NB4 (cell line): ENCODE data around the gene GMDS.

Experiments used
- DNase-seq: peaks from one replicate; pipeline ENCODE4 v3.0.0; 2010; ENCODE audit warnings: low read depth
- H3K4me3 ChIP-seq: one replicate; pipeline ENCODE4 v1.5.1; 2011; ENCODE audit warnings: mild to moderate bottlenecking, low read depth, low read length, moderate library complexity
- MYC ChIP-seq: IDR thresholded peaks from 2 replicates; pipeline ENCODE4 v1.6.1; 2011; ENCODE audit warnings: low read depth, low read length
- POLR2A ChIP-seq: IDR thresholded peaks from 2 replicates; pipeline ENCODE4 v1.6.1; 2011; ENCODE audit warnings: mild to moderate bottlenecking; ENCODE audit not compliant: insufficient read length; ENCODE audit errors: extremely low read depth
- TF ChIP-seq, protein P1 (sequence below): IDR thresholded peaks from one replicate; pipeline ENCODE4 v1.5.1; 2012; ENCODE audit warnings: low read depth, low read length
- TF ChIP-seq, protein P2 (sequence below): IDR thresholded peaks from 2 replicates; pipeline ENCODE4 v1.6.1; 2011; ENCODE audit warnings: low read depth, low read length

GMDS gene

DNA sequence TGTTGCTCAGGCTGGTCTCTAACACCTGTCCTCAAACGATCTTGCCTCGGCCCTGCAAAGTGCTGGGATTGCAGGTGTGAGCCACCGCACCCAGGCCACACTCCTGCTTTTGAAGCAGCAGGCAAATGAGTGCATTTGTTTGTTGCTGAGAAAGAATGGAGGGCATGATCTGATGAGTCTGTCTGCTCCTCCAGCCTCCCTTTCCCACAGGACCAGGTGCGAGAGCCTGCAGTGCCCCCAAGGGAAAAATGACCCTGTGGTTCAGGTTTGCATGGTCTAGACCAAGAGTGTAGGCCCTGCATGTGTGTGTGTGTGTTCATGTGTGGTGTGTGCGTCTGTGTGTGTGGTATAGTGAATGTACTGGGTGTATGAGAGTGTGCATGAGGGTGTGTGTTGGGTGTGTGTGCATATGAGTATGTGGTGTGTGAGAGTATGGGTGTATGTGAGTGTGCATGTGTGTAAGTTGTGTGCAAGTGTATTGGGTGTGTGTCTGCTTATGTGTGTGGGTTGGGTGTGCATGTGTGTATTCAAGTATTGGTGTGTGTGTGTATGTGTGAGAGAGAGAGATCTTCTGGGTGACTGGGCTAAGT is 658.4 kb downstream of the GMDS start:
- TF ChIP-seq MYC, result no peak
- DNase-seq, result no peak
- no peak overlapping the region for H3K4me3 ChIP-seq

DNA sequence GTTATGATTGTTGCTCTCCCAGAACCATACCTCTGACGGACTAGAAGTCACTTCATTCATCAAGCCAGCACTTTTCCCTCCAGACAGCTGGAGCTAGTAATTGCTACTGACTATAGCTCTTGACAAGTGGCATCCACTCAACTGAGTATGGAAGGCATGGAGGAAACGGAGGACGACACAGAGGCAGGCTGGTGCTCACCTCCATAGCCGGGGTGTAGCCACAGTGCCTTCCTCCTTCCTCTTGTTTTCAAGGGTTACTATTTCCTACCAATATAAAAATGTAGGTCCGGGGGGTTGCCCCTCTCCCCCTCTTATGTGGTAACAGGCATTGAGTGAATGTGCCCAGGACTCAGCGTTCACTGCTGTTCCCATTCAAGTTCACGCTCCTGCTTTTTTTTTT is 659.1 kb downstream of the GMDS start:
- no peak overlapping the region for H3K4me3 ChIP-seq
- DNase-seq, result no peak
- TF ChIP-seq POLR2A (no peak), MYC (no peak)
- TF ChIP-seq, protein P1, sequence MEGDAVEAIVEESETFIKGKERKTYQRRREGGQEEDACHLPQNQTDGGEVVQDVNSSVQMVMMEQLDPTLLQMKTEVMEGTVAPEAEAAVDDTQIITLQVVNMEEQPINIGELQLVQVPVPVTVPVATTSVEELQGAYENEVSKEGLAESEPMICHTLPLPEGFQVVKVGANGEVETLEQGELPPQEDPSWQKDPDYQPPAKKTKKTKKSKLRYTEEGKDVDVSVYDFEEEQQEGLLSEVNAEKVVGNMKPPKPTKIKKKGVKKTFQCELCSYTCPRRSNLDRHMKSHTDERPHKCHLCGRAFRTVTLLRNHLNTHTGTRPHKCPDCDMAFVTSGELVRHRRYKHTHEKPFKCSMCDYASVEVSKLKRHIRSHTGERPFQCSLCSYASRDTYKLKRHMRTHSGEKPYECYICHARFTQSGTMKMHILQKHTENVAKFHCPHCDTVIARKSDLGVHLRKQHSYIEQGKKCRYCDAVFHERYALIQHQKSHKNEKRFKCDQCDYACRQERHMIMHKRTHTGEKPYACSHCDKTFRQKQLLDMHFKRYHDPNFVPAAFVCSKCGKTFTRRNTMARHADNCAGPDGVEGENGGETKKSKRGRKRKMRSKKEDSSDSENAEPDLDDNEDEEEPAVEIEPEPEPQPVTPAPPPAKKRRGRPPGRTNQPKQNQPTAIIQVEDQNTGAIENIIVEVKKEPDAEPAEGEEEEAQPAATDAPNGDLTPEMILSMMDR, result no peak
- TF ChIP-seq, protein P2, sequence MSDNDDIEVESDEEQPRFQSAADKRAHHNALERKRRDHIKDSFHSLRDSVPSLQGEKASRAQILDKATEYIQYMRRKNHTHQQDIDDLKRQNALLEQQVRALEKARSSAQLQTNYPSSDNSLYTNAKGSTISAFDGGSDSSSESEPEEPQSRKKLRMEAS, result no peak

DNA sequence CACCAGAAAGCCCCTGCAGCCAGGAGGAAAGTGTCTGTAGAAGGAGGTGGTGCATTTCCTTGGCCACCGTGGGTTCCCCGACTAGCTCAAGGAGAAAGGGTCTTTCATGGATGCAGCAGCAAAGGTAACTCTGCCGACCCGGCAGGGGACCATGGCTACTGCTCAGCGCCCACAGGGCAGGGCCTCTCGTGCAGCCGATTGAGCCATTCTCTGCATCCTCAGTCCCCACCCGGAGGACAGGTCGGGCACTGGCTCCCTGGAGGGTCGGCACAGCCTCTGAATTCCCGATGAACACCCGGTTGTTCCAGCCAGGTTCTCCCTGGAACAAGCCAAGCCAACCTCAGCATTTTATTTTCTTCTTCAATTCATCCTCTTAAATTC is 659.7 kb downstream of the GMDS start:
- no peak overlapping the region for H3K4me3 ChIP-seq
- no peak for TF ChIP-seq POLR2A
- TF ChIP-seq, protein P2, result no peak
- TF ChIP-seq, protein P1, result no peak
- DNase-seq, result no peak

DNA sequence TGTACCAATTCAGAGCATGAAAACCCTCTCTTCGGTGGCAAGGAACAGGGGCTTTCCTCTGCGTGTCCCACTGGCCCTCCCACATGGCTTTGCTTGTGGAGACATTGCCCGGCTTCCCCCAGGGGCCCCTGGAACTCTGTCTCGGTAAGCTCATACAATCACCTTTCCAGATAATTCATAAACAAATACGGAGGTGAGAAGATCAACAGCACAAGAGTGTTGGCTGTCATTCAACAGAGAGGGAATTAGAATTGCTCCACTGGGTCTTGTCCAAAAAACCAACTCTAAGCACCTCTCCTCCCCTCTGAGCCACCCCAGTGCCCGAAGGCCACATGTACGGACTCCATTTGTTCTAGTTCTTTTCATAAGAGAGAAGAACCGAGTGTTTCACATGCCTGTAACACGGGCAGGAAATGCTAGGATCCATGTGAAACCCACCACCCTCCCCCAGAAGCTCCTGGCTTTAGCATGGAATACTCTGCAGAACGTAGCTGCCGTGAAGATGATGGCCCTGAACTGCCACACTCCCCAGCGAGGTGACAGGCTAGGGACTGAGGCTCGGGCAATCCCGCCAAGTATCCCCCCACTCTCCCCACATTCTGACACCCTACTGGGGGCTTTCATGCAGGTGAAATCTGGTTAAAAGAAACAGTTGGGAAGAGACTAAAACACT is 660.3 kb downstream of the GMDS start:
- no peak for DNase-seq
- no peak overlapping the region for H3K4me3 ChIP-seq
- no peak for TF ChIP-seq MYC

- no peak overlapping the region for H3K4me3 ChIP-seq
- TF ChIP-seq, protein P1, result no peak
- TF ChIP-seq MYC (no peak), POLR2A (no peak)
- TF ChIP-seq, protein P2, result no peak
- no peak for DNase-seq
These were observed 661.3 kb downstream of the GMDS start for GRCh38 chr6:1584146-1584545.

- no peak overlapping the region for H3K4me3 ChIP-seq
- TF ChIP-seq, protein P2, result no peak
- no peak for TF ChIP-seq MYC
- TF ChIP-seq, protein P1, result no peak
- TF ChIP-seq POLR2A, result no peak
- no peak for DNase-seq
These were observed 664.0 kb downstream of the GMDS start for GRCh38 chr6:1581120-1581991.
